Measurements from ENCODE around the gene RAB7B. TPM values are rescaled to one million over a fixed set of nuclear protein-coding genes. Genes with fewer than 3 reads are reported as not detected.

Gene RAB7B
- polyA plus RNA-seq, 2 of the 4 experiments (the other 2 are of a cell fraction): 0.08 to 0.30 TPM

GRCh38 chr1:205927247-205927646, 75.9 kb downstream of the RAB7B start:
- Histone ChIP-seq H3K4me2 (no peak overlapping the region), H3K4me1 (peaks cover 21% of the 10 kb centered on the region), H3K27ac (peak overlapping the region; percentile 19 to 73; a peak in 3 of 6 replicates), H3K4me3 (no peak overlapping the region), H3K9me3 (no peaks in the 10 kb centered on the region)
- WGBS (ENCODE audit: missing lambda C conversion rate): 98% methylated on average over 6 of the region's 6 CpGs
- CTCF ChIA-PET: interaction anchor here (0.7 to 23.3 kb wide), 5 partner anchors 8 to 135 kb away, joined by 3 to 822 read pairs (median 5); no protein-coding TSS in a partner anchor
- FAIRE-seq (no peak), ATAC-seq (no peak), DNase-seq (ENCODE audit: low read depth in 1 of 2, low spot score in 1 of 2) (no peak)
- TF ChIP-seq NFE2L2 (conservative IDR thresholded peaks at IDR 0.05; ENCODE audit: low read length): no peak
- no peak for TF ChIP-seq ZNF302 (CRISPR knock-in tag; IDR thresholded peaks at IDR 0.05)
- TF ChIP-seq MAX (IDR thresholded peaks at IDR 0.05): no peak
- no peak for TF ChIP-seq POLR2A (IDR thresholded peaks at IDR 0.05; ENCODE audit: low read length)
- TF ChIP-seq SMC3 (IDR thresholded peaks at IDR 0.05): no peak
- TF ChIP-seq MYC (IDR thresholded peaks at IDR 0.05; ENCODE audit: borderline replicate concordance, low read length): no peak
- TF ChIP-seq ZFP36 (IDR thresholded peaks at IDR 0.05; ENCODE audit: borderline replicate concordance, partially characterized antibody): no peak
- no peak for TF ChIP-seq MAFK (IDR thresholded peaks at IDR 0.05; ENCODE audit: partially characterized antibody)
- no peak for TF ChIP-seq JUNB (IDR thresholded peaks at IDR 0.05)
- no peak for TF ChIP-seq RNF2 (IDR thresholded peaks at IDR 0.05; ENCODE audit: borderline replicate concordance, low read depth)
- no peak for TF ChIP-seq ATOH8 (CRISPR knock-in tag; IDR thresholded peaks at IDR 0.05; ENCODE audit: low read depth)
- no peak for TF ChIP-seq SREBF2 (IDR thresholded peaks at IDR 0.05)
- TF ChIP-seq USF2 (IDR thresholded peaks at IDR 0.05): no peak
- no peak for TF ChIP-seq EHF (CRISPR knock-in tag; IDR thresholded peaks at IDR 0.05)
- TF ChIP-seq, protein P1, sequence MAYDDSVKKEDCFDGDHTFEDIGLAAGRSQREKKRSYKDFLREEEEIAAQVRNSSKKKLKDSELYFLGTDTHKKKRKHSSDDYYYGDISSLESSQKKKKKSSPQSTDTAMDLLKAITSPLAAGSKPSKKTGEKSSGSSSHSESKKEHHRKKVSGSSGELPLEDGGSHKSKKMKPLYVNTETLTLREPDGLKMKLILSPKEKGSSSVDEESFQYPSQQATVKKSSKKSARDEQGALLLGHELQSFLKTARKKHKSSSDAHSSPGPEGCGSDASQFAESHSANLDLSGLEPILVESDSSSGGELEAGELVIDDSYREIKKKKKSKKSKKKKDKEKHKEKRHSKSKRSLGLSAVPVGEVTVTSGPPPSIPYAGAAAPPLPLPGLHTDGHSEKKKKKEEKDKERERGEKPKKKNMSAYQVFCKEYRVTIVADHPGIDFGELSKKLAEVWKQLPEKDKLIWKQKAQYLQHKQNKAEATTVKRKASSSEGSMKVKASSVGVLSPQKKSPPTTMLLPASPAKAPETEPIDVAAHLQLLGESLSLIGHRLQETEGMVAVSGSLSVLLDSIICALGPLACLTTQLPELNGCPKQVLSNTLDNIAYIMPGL (CRISPR knock-in tag; IDR thresholded peaks at IDR 0.05; ENCODE audit: borderline replicate concordance): no peak
- TF ChIP-seq HES2 (IDR thresholded peaks at IDR 0.05): no peak
- no peak for TF ChIP-seq CHD4 (IDR thresholded peaks at IDR 0.05; ENCODE audit: borderline replicate concordance)
- no peak for TF ChIP-seq CEBPB (IDR thresholded peaks at IDR 0.05)
- POLR2A ChIA-PET: no interaction called here

Other genes starting within 250 kb of the RAB7B start
- 9.8 and 13.2 TPM in 2 replicates for gene RAB29, start 227.9 kb downstream of the RAB7B start, polyA plus RNA-seq (2011; rRNA removed)
- gene RAB29, start 227.9 kb downstream of the RAB7B start, polyA plus RNA-seq (2017; fragmentation: RNase III; extraction: RNeasy Plus Mini Kit Qiagen cat#74134 plus additional on column Dnase treatment): 12.9 to 17.9 TPM (median 14.8 TPM) in 3 replicates
- 23.5 and 26.0 TPM in 2 replicates for gene SLC41A1, start 190.2 kb downstream of the RAB7B start, polyA plus RNA-seq (2011; rRNA removed)
- gene SLC41A1, start 190.2 kb downstream of the RAB7B start, polyA plus RNA-seq (2017; fragmentation: RNase III; extraction: RNeasy Plus Mini Kit Qiagen cat#74134 plus additional on column Dnase treatment): 25.6 to 26.4 TPM (median 26.1 TPM) in 3 replicates
- not detected in 2 replicates for gene PM20D1, start 153.3 kb downstream of the RAB7B start, polyA plus RNA-seq (2011; rRNA removed)
- not detected in 3 replicates for gene PM20D1, start 153.3 kb downstream of the RAB7B start, polyA plus RNA-seq (2017; fragmentation: RNase III; extraction: RNeasy Plus Mini Kit Qiagen cat#74134 plus additional on column Dnase treatment)
- 0.98 and 1.1 TPM in 2 replicates for gene SLC26A9, start 59.9 kb downstream of the RAB7B start, polyA plus RNA-seq (2011; rRNA removed)
- 0.14 to 0.18 TPM (median 0.16 TPM) in 3 replicates for gene SLC26A9, start 59.9 kb downstream of the RAB7B start, polyA plus RNA-seq (2017; fragmentation: RNase III; extraction: RNeasy Plus Mini Kit Qiagen cat#74134 plus additional on column Dnase treatment)
- not detected in 2 replicates for gene CTSE, start 20.5 kb upstream of the RAB7B start, polyA plus RNA-seq (2011; rRNA removed)
- gene CTSE, start 20.5 kb upstream of the RAB7B start, polyA plus RNA-seq (2017; fragmentation: RNase III; extraction: RNeasy Plus Mini Kit Qiagen cat#74134 plus additional on column Dnase treatment): not detected in 3 replicates
- not detected in 2 replicates for gene RHEX, start 49.8 kb upstream of the RAB7B start, polyA plus RNA-seq (2011; rRNA removed)
- not detected in 3 replicates for gene RHEX, start 49.8 kb upstream of the RAB7B start, polyA plus RNA-seq (2017; fragmentation: RNase III; extraction: RNeasy Plus Mini Kit Qiagen cat#74134 plus additional on column Dnase treatment)
- gene AVPR1B, start 114.0 kb upstream of the RAB7B start, polyA plus RNA-seq (2011; rRNA removed): not detected in 2 replicates
- not detected in 3 replicates for gene AVPR1B, start 114.0 kb upstream of the RAB7B start, polyA plus RNA-seq (2017; fragmentation: RNase III; extraction: RNeasy Plus Mini Kit Qiagen cat#74134 plus additional on column Dnase treatment)
- gene FAM72A, start 199.4 kb upstream of the RAB7B start, polyA plus RNA-seq (2011; rRNA removed): 16.8 and 17.5 TPM in 2 replicates
- gene FAM72A, start 199.4 kb upstream of the RAB7B start, polyA plus RNA-seq (2017; fragmentation: RNase III; extraction: RNeasy Plus Mini Kit Qiagen cat#74134 plus additional on column Dnase treatment): 18.7 to 20.0 TPM (median 18.8 TPM) in 3 replicates
- 12.3 and 18.7 TPM in 2 replicates for gene SRGAP2, start 200.1 kb upstream of the RAB7B start, polyA plus RNA-seq (2011; rRNA removed)
- 16.5 to 20.1 TPM (median 19.6 TPM) in 3 replicates for gene SRGAP2, start 200.1 kb upstream of the RAB7B start, polyA plus RNA-seq (2017; fragmentation: RNase III; extraction: RNeasy Plus Mini Kit Qiagen cat#74134 plus additional on column Dnase treatment)